Measurements from ENCODE around the gene CLDND1.

The CLDND1 gene

DNA sequence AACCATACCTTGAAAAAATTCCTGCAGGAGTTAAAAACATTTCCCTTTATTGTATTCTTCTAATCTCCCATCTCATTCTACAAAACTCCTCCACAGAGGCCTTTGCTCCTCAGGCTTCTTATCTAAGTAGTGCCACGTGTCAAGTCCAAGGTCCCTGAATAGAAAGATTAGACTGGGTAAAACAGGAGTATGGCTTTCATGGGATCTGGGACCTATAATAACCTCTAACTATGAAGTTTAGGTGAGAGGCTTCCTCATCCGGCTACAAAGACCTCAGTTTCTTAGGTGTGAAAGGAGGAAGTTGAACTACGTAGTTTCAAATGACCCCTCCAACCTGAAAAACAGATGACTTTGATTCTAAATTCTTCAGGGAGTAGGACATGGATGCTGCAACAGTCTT is 29.1 kb upstream of the CLDND1 start:
- TF ChIP-seq, protein P1, sequence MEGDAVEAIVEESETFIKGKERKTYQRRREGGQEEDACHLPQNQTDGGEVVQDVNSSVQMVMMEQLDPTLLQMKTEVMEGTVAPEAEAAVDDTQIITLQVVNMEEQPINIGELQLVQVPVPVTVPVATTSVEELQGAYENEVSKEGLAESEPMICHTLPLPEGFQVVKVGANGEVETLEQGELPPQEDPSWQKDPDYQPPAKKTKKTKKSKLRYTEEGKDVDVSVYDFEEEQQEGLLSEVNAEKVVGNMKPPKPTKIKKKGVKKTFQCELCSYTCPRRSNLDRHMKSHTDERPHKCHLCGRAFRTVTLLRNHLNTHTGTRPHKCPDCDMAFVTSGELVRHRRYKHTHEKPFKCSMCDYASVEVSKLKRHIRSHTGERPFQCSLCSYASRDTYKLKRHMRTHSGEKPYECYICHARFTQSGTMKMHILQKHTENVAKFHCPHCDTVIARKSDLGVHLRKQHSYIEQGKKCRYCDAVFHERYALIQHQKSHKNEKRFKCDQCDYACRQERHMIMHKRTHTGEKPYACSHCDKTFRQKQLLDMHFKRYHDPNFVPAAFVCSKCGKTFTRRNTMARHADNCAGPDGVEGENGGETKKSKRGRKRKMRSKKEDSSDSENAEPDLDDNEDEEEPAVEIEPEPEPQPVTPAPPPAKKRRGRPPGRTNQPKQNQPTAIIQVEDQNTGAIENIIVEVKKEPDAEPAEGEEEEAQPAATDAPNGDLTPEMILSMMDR (IDR thresholded peaks at IDR 0.05; ENCODE audit: low read depth, low read length), result no peak
- DNase-seq (ENCODE audit: extremely low read depth, low read depth), result no peak

DNA sequence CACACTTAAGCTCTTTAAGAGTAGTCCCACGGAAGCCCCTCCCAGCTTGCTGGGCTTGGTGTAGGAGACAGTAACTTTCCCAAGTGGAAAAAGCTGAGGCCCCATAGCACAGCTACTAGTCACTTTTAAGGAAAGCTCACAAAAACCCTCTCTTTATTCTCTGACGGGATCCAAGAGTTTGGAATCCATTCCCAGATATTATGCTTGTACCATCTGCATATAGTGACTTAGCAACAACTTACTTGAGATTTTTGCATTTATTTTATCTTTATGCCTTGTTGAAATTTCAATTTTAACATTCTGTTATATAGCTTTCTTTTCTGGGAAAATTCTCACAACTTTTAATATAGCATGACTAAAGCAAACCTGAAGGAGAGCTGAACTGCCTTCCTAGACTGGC is 28.5 kb upstream of the CLDND1 start:
- no peak for DNase-seq (ENCODE audit: extremely low read depth, low read depth)
- TF ChIP-seq, protein P1 (IDR thresholded peaks at IDR 0.05; ENCODE audit: low read depth, low read length), result no peak

DNA sequence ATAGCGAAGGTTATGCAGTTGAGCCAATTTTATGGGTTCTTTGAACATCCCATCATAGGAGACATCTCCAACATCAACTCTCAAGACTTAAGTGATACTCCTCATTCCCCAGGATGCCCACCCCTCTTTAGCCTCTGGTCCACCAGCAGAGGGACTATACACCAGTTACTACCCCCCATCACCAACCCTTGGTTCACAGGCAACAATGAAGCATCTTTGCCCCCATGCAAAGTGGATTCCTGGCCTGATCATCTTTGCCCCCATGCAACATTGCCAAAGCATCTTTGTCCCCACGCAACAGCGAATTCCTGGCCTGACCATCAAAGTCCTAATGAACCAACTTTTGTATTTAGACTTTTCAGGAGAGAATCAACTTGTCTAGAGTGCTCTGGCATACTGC is 28.1 kb upstream of the CLDND1 start:
- DNase-seq (ENCODE audit: extremely low read depth, low read depth), result no peak
- TF ChIP-seq, protein P1 (IDR thresholded peaks at IDR 0.05; ENCODE audit: low read depth, low read length), result no peak

DNA sequence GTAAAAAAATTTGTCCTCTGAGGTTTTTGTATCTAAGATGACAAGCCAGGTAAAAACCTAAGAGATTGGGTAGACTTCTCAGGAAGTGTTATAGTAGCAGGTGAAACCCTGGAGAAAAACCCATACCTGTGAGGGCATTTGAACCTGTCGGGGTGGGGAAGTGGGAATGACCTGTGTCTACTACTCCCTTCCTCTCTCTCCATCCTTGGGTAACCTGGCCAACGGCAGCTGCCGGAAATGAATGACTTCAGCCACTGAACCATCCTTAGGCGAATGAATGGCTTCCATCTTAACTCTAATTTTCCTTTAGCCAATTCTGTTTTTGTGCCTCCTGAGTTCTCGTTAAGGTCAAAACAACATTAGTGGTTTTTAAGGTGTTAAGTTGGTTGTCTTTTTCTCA is 25.8 kb upstream of the CLDND1 start:
- TF ChIP-seq, protein P1 (IDR thresholded peaks at IDR 0.05; ENCODE audit: low read depth, low read length), result no peak
- DNase-seq (ENCODE audit: extremely low read depth, low read depth), result no peak

DNA sequence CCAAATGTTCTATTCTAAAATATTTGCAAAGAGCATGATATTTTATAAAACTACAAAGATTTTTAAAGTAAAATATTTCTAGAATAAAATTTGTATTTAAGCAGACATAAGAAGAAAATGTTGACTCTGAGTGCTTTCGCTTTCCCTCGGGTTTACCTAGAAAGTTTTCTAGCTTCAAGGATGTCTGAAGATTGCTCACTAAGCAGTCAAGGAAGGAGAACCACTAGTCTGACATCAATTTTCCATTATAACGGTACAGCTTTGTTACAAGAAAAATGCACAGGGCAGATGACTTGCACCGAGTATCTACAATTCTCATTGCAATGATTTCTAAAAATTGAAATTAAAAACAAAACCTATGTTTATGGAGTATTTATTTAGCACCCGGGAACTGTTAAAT is 23.2 kb upstream of the CLDND1 start:
- no peak for DNase-seq (ENCODE audit: extremely low read depth, low read depth)
- TF ChIP-seq, protein P1 (IDR thresholded peaks at IDR 0.05; ENCODE audit: low read depth, low read length), result no peak

DNA sequence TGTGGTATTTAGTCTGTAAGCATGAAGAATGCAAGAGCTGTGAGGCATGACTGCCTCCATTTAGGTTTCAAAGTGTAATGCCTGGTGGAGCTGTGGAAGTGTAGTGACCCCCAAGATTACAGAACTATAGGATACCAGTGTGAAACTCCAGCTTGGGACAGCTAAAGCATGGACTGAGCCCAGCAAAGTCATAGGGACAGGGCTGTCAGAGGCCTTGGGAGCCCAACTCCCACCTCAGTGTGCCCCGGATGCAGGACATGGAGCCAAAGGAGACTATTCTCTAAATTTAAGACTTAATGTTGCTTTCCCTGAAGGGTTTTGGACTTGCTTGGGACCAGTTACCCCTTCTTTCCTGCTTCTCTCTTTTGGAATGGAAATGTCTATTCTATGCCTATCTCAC is 19.9 kb upstream of the CLDND1 start:
- TF ChIP-seq, protein P1 (IDR thresholded peaks at IDR 0.05; ENCODE audit: low read depth, low read length), result no peak
- DNase-seq (ENCODE audit: extremely low read depth, low read depth), result no peak

DNA sequence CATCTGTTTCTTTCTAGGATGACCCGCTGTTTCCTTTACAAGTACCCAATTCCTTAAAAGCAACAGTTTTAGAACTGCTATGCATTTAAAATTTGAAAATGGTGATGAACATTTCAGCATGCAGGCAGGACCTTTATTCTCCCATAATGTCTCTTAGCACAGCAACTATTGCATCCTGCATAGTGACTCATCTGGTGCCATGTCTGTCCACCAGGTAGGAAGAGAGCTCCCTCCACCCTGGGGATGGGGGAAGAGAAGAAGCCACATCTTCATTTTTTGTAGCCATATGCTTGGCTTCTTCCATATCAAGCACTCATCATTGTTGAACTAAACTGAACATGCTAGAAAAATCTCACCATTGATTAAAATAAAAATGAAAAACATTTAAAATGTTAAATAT is 19.0 kb upstream of the CLDND1 start:
- DNase-seq (ENCODE audit: extremely low read depth, low read depth), result no peak
- TF ChIP-seq, protein P1 (IDR thresholded peaks at IDR 0.05; ENCODE audit: low read depth, low read length), result no peak

Data from AG09319 (cell line).